GM23338 (cell line): ENCODE measurements around the gene ADGRG1.

ENCODE experiments used
- JUNB ChIP-seq: IDR thresholded peaks from one replicate; pipeline ENCODE4 v1.6.1; 2016; ENCODE audit warnings: antibody characterized with exemption; ENCODE audit not compliant: unreplicated experiment
- POLR2AphosphoS5 ChIP-seq: IDR thresholded peaks from 2 replicates; pipeline ENCODE4 v1.6.1; 2016; ENCODE audit warnings: antibody characterized with exemption, low read depth
- STAT1 ChIP-seq: IDR thresholded peaks from one replicate; pipeline ENCODE4 v1.6.1; 2016; ENCODE audit warnings: antibody characterized with exemption; ENCODE audit not compliant: unreplicated experiment
- TF ChIP-seq, protein P1 (sequence below), 2 experiments: fragments of 200-600 bp in 1 of 2; sonication (generic) in 1 of 2; conservative IDR thresholded peaks; 2 replicates each; pipeline versions ENCODE4 v1.5.1 to v1.6.1; 2016 to 2017; ENCODE audit warnings: antibody characterized with exemption in 2 of 2, low read depth in 2 of 2, mild to moderate bottlenecking in 2 of 2, moderate library complexity in 1 of 2

DNA sequence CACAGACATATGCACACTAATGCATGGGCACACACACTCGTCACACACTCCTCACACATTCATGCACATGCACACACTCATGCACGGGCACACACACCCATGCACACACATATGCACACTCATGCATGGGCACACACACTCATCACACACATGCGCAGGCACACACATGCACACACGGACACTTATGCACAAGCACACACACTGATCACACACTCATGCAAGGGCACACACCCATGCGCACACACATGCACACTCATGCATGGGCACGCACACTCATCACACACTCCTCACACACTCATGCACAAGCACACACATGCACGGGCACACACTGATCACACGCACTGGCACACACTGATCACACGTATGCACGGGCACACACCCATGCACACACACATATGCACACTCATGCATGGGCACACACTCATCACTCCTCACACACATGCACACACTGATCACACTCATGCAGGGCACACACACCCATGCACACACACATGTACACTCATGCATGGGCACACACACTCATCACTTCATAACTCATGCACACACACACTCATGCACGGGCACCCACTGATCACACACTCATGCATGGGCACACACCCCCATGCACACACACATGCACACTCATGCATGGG, 16.1 kb downstream of the ADGRG1 start:
- TF ChIP-seq STAT1 (no peak), POLR2AphosphoS5 (no peak), JUNB (no peak)
- TF ChIP-seq, protein P1, sequence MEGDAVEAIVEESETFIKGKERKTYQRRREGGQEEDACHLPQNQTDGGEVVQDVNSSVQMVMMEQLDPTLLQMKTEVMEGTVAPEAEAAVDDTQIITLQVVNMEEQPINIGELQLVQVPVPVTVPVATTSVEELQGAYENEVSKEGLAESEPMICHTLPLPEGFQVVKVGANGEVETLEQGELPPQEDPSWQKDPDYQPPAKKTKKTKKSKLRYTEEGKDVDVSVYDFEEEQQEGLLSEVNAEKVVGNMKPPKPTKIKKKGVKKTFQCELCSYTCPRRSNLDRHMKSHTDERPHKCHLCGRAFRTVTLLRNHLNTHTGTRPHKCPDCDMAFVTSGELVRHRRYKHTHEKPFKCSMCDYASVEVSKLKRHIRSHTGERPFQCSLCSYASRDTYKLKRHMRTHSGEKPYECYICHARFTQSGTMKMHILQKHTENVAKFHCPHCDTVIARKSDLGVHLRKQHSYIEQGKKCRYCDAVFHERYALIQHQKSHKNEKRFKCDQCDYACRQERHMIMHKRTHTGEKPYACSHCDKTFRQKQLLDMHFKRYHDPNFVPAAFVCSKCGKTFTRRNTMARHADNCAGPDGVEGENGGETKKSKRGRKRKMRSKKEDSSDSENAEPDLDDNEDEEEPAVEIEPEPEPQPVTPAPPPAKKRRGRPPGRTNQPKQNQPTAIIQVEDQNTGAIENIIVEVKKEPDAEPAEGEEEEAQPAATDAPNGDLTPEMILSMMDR (conservative IDR thresholded peaks at IDR 0.05; ENCODE audit: low read depth in 2 of 2) = no peak
